Measurements from ENCODE around the gene ZBTB33. TPM values are rescaled to one million over a fixed set of nuclear protein-coding genes. Genes with fewer than 3 reads are reported as not detected.

ZBTB33 gene
- total and polyA plus RNA-seq, 2 of the 13 experiments (the other 11 are each of a cell fraction or from before 2014, with no cell fraction given) = 6.5 to 20.2 TPM

DNA sequence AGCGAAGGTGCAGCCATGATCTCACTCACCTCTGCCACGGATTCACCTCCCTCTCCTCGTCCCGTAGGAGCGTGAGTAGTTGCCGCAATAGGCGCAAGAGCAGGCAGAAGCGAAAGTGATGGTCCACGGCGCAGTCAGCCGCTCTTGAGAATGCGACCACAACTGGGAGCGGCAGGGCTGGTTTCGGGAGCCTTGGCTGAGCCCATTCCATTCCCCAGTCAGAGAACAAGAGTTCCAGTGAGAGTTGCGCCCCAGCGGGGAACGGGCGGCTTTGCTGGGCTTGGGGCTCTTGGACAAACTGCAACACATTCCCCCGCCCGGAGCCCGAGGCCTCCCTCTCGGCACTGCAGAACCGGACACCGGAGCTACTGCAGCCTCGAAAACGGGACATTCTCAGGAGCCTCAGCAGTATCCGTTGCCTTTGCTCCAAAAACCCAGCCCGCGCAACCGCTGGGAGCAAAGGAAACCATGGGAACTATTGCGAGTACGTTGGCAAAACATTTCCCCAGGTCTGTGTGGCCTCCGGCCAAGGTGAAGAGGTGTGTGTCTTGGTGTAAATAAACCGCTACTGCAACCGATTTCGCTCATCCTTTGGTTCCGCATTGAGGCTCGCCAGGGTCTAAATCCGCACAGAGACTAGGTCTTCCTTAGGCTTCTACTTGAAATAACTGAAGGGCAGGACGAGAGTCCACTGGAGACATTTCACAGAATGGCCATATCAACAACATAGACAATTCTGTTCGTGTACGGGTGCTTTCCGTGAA lies 5.7 kb upstream of the ZBTB33 start (continued):
- TF ChIP-seq ZIK1 (CRISPR knock-in tag; IDR thresholded peaks at IDR 0.05; ENCODE audit: borderline replicate concordance, low read depth) = no peak
- peak; percentile 89 for TF ChIP-seq KAT8 (CRISPR knock-in tag; IDR thresholded peaks at IDR 0.05)
- TF ChIP-seq ZNF703 (CRISPR knock-in tag; IDR thresholded peaks at IDR 0.05; ENCODE audit: borderline replicate concordance) = no peak
- TF ChIP-seq GFI1 (CRISPR knock-in tag; IDR thresholded peaks at IDR 0.05; ENCODE audit: borderline replicate concordance) = no peak
- peak; percentile 74 for TF ChIP-seq RXRB (CRISPR knock-in tag; IDR thresholded peaks at IDR 0.05; ENCODE audit: borderline replicate concordance)
- TF ChIP-seq SMAD3 (CRISPR knock-in tag; IDR thresholded peaks at IDR 0.05) = no peak
- peak; percentile 46; the same call in 1 of the 2 replicates for TF ChIP-seq YEATS4 (CRISPR knock-in tag; IDR thresholded peaks at IDR 0.05; ENCODE audit: borderline replicate concordance)
- no peak for TF ChIP-seq CBX2 (IDR thresholded peaks at IDR 0.05; ENCODE audit: low read depth, low read length)
- no peak for TF ChIP-seq CBX2 (CRISPR knock-in tag; IDR thresholded peaks at IDR 0.05; ENCODE audit: low read depth)
- TF ChIP-seq ZNF337 (CRISPR knock-in tag; IDR thresholded peaks at IDR 0.05; ENCODE audit: borderline replicate concordance, low read depth) = no peak
- no peak for TF ChIP-seq EEA1 (CRISPR knock-in tag; IDR thresholded peaks at IDR 0.05; ENCODE audit: borderline replicate concordance)
- TF ChIP-seq, protein P1, sequence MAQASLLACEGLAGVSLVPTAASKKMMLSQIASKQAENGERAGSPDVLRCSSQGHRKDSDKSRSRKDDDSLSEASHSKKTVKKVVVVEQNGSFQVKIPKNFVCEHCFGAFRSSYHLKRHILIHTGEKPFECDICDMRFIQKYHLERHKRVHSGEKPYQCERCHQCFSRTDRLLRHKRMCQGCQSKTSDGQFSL (CRISPR knock-in tag; IDR thresholded peaks at IDR 0.05) = no peak
- TF ChIP-seq FOXA1 (IDR thresholded peaks at IDR 0.05) = no peak
- TF ChIP-seq FOXA1 (CRISPR knock-in tag; IDR thresholded peaks at IDR 0.05) = peak; percentile 91
- no peak for TF ChIP-seq ZFP41 (CRISPR knock-in tag; IDR thresholded peaks at IDR 0.05; ENCODE audit: borderline replicate concordance)
- TF ChIP-seq ETV5 (CRISPR knock-in tag; IDR thresholded peaks at IDR 0.05; ENCODE audit: borderline replicate concordance) = peak; percentile 74
- TF ChIP-seq HDAC6 (IDR thresholded peaks at IDR 0.05; ENCODE audit: low read depth, low read length) = no peak
- no peak for TF ChIP-seq ZNF282 (IDR thresholded peaks at IDR 0.05; ENCODE audit: partially characterized antibody)
- no peak for TF ChIP-seq AKAP8 (CRISPR knock-in tag; IDR thresholded peaks at IDR 0.05)
- no peak for TF ChIP-seq ZNF772 (CRISPR knock-in tag; IDR thresholded peaks at IDR 0.05)
- TF ChIP-seq ZNF556 (CRISPR knock-in tag; IDR thresholded peaks at IDR 0.05; ENCODE audit: borderline replicate concordance) = peak; percentile 59; the same call in 1 of the 2 replicates
- TF ChIP-seq ZNF17 (CRISPR knock-in tag; IDR thresholded peaks at IDR 0.05) = no peak
- no peak for TF ChIP-seq ZNF383 (CRISPR knock-in tag; IDR thresholded peaks at IDR 0.05; ENCODE audit: borderline replicate concordance)
- TF ChIP-seq ZNF160 (CRISPR knock-in tag; IDR thresholded peaks at IDR 0.05) = no peak
- peak; percentile 50; the same call in 1 of the 2 replicates for TF ChIP-seq EHMT2 (IDR thresholded peaks at IDR 0.05; ENCODE audit: borderline replicate concordance, low read depth, low read length)
- TF ChIP-seq SNAI1 (CRISPR knock-in tag; IDR thresholded peaks at IDR 0.05; ENCODE audit: borderline replicate concordance) = no peak
- TF ChIP-seq, protein P2, sequence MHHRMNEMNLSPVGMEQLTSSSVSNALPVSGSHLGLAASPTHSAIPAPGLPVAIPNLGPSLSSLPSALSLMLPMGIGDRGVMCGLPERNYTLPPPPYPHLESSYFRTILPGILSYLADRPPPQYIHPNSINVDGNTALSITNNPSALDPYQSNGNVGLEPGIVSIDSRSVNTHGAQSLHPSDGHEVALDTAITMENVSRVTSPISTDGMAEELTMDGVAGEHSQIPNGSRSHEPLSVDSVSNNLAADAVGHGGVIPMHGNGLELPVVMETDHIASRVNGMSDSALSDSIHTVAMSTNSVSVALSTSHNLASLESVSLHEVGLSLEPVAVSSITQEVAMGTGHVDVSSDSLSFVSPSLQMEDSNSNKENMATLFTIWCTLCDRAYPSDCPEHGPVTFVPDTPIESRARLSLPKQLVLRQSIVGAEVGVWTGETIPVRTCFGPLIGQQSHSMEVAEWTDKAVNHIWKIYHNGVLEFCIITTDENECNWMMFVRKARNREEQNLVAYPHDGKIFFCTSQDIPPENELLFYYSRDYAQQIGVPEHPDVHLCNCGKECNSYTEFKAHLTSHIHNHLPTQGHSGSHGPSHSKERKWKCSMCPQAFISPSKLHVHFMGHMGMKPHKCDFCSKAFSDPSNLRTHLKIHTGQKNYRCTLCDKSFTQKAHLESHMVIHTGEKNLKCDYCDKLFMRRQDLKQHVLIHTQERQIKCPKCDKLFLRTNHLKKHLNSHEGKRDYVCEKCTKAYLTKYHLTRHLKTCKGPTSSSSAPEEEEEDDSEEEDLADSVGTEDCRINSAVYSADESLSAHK (CRISPR knock-in tag; IDR thresholded peaks at IDR 0.05; ENCODE audit: borderline replicate concordance) = no peak
- TF ChIP-seq GATA4 (IDR thresholded peaks at IDR 0.05; ENCODE audit: borderline replicate concordance, low read depth) = no peak

Measured in HepG2 (cell line).